Occipital lobe (tissue), 2 donors: ENCODE data around the gene ZNF775. TPM values are rescaled to one million over a fixed set of nuclear protein-coding genes. Genes with fewer than 3 reads are reported as not detected.

Experiments
- DNase-seq: peaks from one replicate; lab custom pipeline; 2025; lab: John Stamatoyannopoulos, UW
- total RNA-seq: library from RNA; depleted of rRNA; stranded (reverse); fragments of >200 nt; gene quantifications from one replicate; pipeline ENCODE4 v1.2.3, GENCODE V29; 2014

ZNF775 gene
- total RNA-seq, 1 donor from 2014 or later = 10.6 TPM

- no peak for DNase-seq
These were observed 56.4 kb downstream of the ZNF775 start for GRCh38 chr7:150435390-150436073.

GRCh38 chr7:150439967-150440366 lies 60.8 kb downstream of the ZNF775 start:
- no peak for DNase-seq

- DNase-seq = no peak
These were observed 62.4 kb downstream of the ZNF775 start for GRCh38 chr7:150441524-150441923.

- DNase-seq = no peak
These were observed 63.7 kb downstream of the ZNF775 start for GRCh38 chr7:150442811-150443210.

GRCh38 chr7:150443793-150444540 lies 64.8 kb downstream of the ZNF775 start:
- no peak for DNase-seq

- DNase-seq = no peak
These were observed 65.7 kb downstream of the ZNF775 start for GRCh38 chr7:150444674-150445365.

DNA sequence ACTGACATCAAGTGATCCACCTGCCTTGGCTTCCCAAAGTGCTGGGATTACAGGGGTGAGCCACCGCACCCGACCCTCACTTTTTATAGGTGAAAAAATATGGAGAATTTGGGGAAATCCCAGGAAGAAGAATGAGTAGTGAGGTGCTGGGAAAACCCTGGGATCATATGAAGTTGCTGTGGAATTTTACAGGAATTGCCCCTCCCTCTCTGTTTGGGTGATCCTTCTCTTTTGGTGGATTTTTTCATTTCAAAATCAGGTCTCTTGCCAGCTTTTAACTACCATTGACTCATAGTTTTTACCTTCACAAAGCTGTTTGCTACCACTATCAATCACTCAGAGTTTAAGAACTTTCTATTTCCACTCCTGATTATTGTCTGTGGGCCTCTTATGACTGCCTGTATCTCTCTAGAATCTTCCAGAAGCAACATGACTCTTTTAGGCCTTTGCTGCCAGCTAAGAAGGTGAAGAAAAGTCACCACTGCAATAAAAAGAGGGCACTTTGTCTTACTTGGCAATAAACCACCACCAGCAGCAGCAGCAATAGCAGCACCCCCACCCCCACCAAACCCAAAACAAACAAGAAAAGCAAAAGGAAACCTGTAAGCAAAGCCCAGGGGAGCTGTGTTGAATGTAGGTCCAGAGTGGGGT lies 67.3 kb downstream of the ZNF775 start:
- no peak for DNase-seq

Other genes with a start within 250 kb of the ZNF775 start
- gene LRRC61, start 56.0 kb upstream of the ZNF775 start, total RNA-seq = 11.7 TPM
- gene ACTR3C, start 55.8 kb upstream of the ZNF775 start, total RNA-seq = 7.3 TPM
- gene RARRES2, start 37.7 kb upstream of the ZNF775 start, total RNA-seq = 6.2 TPM
- 26.8 TPM for gene REPIN1, start 10.5 kb upstream of the ZNF775 start, total RNA-seq
- 2.8 TPM for gene GIMAP8, start 71.3 kb downstream of the ZNF775 start, total RNA-seq
- gene GIMAP7, start 135.5 kb downstream of the ZNF775 start, total RNA-seq = 2.7 TPM
- gene GIMAP4, start 188.1 kb downstream of the ZNF775 start, total RNA-seq = 11.4 TPM